Measurements from ENCODE around the gene ATXN1.
"Not testable (repeated sequence)": the region's sequence is repeated elsewhere in the genome, so short reads cannot be mapped to it uniquely, and the experiment has no call there.

Gene ATXN1

GRCh38 chr6:16473908-16474771 lies 287.1 kb downstream of the ATXN1 start:
- no peak for DNase-seq (ENCODE audit: low spot score)

- DNase-seq (ENCODE audit: low spot score) = no peak
Measured at GRCh38 chr6:16473184-16473907, 287.9 kb downstream of the ATXN1 start.

- DNase-seq (ENCODE audit: low spot score) = no peak
Measured at GRCh38 chr6:16472349-16473069, 288.8 kb downstream of the ATXN1 start.

GRCh38 chr6:16471910-16472297 lies 289.4 kb downstream of the ATXN1 start:
- no peak for DNase-seq (ENCODE audit: low spot score)

- no peak for DNase-seq (ENCODE audit: low spot score)
Measured at GRCh38 chr6:16471222-16471909, 289.9 kb downstream of the ATXN1 start.

GRCh38 chr6:16470502-16471221 lies 290.6 kb downstream of the ATXN1 start:
- no peak for DNase-seq (ENCODE audit: low spot score)

- DNase-seq (ENCODE audit: low spot score) = no peak
Measured at GRCh38 chr6:16468991-16469615, 292.2 kb downstream of the ATXN1 start.

- DNase-seq (ENCODE audit: low spot score) = no peak
Measured at GRCh38 chr6:16466800-16467553, 294.3 kb downstream of the ATXN1 start.

GRCh38 chr6:16464045-16464444 lies 297.2 kb downstream of the ATXN1 start:
- DNase-seq (ENCODE audit: low spot score) = no peak

GRCh38 chr6:16463246-16463645 lies 298.0 kb downstream of the ATXN1 start:
- DNase-seq (ENCODE audit: low spot score) = not testable (repeated sequence)

- no peak for DNase-seq (ENCODE audit: low spot score)
Measured at GRCh38 chr6:16461491-16461890, 299.8 kb downstream of the ATXN1 start.

- not testable (repeated sequence) for DNase-seq (ENCODE audit: low spot score)
Measured at GRCh38 chr6:16459472-16459871, 301.8 kb downstream of the ATXN1 start.

GRCh38 chr6:16452348-16452747 lies 308.9 kb downstream of the ATXN1 start:
- DNase-seq (ENCODE audit: low spot score) = no peak

GRCh38 chr6:16450821-16451220 lies 310.4 kb downstream of the ATXN1 start:
- DNase-seq (ENCODE audit: low spot score) = no peak

- DNase-seq (ENCODE audit: low spot score) = no peak
Measured at GRCh38 chr6:16450285-16450684, 311.0 kb downstream of the ATXN1 start.

- no peak for DNase-seq (ENCODE audit: low spot score)
Measured at GRCh38 chr6:16446273-16446672, 315.0 kb downstream of the ATXN1 start.

- no peak for DNase-seq (ENCODE audit: low spot score)
Measured at GRCh38 chr6:16442031-16442430, 319.2 kb downstream of the ATXN1 start.

- no peak for DNase-seq (ENCODE audit: low spot score)
Measured at GRCh38 chr6:16441262-16441661, 320.0 kb downstream of the ATXN1 start.

GRCh38 chr6:16440636-16441212 lies 320.5 kb downstream of the ATXN1 start:
- DNase-seq (ENCODE audit: low spot score) = no peak
